ENCODE data around the gene ZBTB18.
"Not testable (repeated sequence)": the region's sequence is repeated elsewhere in the genome, so short reads cannot be mapped to it uniquely, and the experiment has no call there.

Gene ZBTB18

DNA sequence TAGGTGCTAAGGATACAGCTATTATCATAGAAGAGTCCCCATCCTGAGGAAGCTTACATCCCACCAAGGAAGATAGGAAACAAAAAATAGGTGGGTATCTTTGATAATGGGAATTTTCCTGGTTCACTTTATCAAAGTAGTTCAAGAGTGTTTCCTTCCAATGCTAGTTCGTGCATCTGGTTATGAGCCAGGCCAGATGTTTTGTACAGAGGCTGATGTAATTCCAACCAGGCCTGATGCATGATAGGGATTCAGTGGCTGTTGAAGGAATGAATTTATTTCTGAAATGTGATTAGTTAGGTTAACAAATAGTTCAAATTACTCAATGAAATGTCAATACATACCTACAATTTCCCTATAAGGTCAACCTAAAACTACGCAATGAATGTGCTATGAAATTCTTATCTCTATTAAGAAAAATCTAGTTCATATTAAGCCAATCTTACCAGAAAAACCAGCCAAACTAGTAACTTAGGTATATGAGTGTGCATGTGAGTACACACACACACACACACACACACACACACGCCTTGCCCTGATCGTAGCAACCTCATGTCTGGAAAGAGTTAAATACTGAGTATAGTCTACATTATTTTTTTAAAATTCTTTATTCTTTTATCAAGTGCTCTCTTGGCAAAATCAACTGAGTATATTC, 9.5 kb upstream of the ZBTB18 start:
- no peak for DNase-seq (ENCODE audit: low spot score)

GRCh38 chr1:244042293-244042692, 8.8 kb upstream of the ZBTB18 start:
- DNase-seq (ENCODE audit: low spot score): no peak

- DNase-seq (ENCODE audit: low spot score): no peak
Observed at GRCh38 chr1:244044423-244044822, 6.7 kb upstream of the ZBTB18 start.

DNA sequence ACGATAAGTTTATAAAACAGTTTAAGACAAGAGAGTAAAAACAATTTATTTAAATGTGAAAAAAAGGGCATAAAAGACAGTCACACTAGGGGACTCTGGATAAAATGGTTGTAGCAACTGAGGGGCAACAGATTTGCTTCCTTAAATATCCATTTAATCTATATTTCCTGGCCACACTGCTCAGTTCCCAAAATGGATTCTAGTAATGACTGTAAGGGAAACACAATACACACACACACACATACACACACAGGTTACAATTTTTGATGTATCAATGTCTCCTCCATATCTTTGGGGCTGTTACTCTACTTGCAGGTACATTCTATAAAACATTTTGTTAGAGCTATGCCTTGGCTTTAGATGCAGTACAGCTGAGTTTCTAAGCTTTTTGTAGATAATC, 4.8 kb upstream of the ZBTB18 start:
- not testable (repeated sequence) for DNase-seq (ENCODE audit: low spot score)

GRCh38 chr1:244046907-244047611, 4.0 kb upstream of the ZBTB18 start:
- no peak for DNase-seq (ENCODE audit: low spot score)

GRCh38 chr1:244047621-244048255, 3.3 kb upstream of the ZBTB18 start:
- DNase-seq (ENCODE audit: low spot score): no peak

DNA sequence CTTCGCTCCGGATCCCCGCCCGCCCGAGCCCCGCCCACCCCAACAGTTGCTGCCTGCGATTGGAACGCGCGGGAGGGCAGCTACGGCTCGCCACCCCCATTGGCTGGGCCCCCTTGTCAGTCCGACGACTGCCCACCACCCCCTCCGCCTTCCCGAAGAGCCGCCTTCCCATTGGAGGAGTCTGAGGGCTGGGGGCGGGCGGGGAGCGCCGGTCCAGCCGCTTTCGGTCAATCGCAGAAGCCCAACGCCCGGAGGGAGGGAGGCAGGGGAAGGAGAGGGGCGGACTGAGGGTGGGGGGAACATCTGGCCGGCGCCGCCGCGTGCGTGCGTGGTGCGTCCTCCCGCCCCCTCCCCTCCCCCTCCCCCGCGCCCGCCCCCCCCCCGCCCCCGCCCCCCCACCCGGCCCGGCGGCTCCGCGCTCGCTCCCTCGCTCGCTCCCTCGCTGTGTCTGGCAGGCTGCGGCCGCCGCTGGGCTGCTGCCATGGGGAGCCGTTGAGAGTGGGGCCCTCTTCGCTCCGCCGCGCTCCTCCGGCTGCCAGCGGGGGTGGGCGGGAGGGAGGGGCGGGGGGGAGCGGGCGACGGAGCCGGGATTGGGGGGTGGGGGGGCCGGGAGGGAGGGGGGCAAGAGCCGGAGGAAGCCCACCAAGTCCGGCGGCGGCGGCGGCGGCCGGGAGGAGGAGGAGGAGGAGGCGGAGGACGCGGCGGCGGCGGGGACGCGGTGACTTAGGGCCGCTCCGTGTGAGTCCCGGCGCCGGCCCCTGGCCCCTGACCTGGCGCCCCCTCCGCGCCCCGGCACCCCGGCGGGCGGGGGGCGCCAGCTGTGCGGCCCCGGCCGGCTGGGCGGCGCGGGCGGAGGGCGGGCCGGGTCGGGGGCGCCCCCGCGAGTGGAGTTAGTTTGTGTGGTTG, 2.6 kb upstream of the ZBTB18 start:
- DNase-seq (ENCODE audit: low spot score): peak; percentile 98

GRCh38 chr1:244049162-244050013, 1.7 kb upstream of the ZBTB18 start:
- DNase-seq (ENCODE audit: low spot score): peak; percentile 17

GRCh38 chr1:244050014-244050834, 859 bp upstream of the ZBTB18 start:
- no peak for DNase-seq (ENCODE audit: low spot score)

- DNase-seq (ENCODE audit: low spot score): peak; percentile 97
Observed at GRCh38 chr1:244052016-244052727, 1.1 kb downstream of the ZBTB18 start.

DNA sequence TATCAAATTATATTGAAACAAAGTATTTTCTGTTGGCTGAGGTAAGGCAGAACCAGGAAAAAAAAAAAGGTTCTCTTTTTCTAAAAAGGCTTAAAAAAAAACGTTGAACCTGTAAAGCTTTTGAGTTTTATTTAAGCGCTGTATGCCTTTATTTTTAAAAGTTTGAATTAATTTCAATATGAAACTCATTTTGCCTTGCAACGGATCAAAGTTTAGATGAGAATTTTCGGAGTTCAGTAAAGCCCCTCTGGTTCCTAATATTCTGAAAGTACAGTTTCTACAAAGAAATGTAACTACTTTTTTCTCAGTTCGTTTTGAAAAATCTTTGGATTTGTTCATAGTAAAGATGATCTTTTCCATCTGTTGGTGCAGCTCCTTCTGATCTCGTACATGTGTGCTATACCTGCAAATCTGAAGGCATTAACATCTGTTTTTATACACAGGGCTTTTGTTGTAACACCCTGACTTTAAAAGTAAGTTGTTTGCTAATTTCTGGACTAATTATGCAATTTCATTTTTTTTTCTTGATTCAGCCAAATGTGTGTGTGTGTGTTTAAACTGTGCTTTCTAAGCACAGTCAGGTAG, 1.7 kb downstream of the ZBTB18 start:
- no peak for DNase-seq (ENCODE audit: low spot score)

- DNase-seq (ENCODE audit: low spot score): peak; percentile 29
Observed at GRCh38 chr1:244053831-244054230, 2.7 kb downstream of the ZBTB18 start.

DNA sequence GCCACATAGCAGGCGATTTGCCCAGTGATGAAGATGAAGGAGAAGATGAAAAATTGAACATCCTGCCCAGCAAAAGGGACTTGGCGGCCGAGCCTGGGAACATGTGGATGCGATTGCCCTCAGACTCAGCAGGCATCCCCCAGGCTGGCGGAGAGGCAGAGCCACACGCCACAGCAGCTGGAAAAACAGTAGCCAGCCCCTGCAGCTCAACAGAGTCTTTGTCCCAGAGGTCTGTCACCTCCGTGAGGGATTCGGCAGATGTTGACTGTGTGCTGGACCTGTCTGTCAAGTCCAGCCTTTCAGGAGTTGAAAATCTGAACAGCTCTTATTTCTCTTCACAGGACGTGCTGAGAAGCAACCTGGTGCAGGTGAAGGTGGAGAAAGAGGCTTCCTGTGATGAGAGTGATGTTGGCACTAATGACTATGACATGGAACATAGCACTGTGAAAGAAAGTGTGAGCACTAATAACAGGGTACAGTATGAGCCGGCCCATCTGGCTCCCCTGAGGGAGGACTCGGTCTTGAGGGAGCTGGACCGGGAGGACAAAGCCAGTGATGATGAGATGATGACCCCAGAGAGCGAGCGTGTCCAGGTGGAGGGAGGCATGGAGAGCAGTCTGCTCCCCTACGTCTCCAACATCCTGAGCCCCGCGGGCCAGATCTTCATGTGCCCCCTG, 3.3 kb downstream of the ZBTB18 start:
- DNase-seq (ENCODE audit: low spot score): peak; percentile 57

DNA sequence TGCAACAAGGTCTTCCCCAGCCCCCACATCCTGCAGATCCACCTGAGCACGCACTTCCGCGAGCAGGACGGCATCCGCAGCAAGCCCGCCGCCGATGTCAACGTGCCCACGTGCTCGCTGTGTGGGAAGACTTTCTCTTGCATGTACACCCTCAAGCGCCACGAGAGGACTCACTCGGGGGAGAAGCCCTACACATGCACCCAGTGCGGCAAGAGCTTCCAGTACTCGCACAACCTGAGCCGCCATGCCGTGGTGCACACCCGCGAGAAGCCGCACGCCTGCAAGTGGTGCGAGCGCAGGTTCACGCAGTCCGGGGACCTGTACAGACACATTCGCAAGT, 3.8 kb downstream of the ZBTB18 start:
- DNase-seq (ENCODE audit: low spot score): peak; percentile 34

- DNase-seq (ENCODE audit: low spot score): peak; percentile 20
Observed at GRCh38 chr1:244056577-244056976, 5.5 kb downstream of the ZBTB18 start.

GRCh38 chr1:244057474-244058385, 6.6 kb downstream of the ZBTB18 start:
- peak; percentile 41 for DNase-seq (ENCODE audit: low spot score)

DNA sequence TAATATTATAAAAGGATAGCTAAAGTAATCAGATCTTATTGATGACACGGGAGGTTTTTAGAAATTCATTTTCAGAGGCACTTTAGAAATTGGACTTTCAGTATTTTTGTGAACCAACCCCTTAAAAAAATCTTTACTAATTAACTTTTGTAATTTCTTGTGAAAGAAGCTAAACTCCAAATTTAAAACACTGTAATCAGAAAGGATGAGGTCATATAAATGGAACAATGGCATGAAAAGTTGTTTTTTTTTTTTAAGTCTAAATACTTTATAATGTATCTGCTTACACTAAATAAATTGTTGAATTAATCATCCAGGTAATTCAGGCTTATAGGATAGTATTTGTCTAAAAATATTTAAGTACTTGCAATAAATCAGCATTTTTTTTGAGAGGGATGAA, 9.0 kb downstream of the ZBTB18 start:
- DNase-seq (ENCODE audit: low spot score): no peak
